ENCODE data around the gene MGAT4A.

MGAT4A gene

DNA sequence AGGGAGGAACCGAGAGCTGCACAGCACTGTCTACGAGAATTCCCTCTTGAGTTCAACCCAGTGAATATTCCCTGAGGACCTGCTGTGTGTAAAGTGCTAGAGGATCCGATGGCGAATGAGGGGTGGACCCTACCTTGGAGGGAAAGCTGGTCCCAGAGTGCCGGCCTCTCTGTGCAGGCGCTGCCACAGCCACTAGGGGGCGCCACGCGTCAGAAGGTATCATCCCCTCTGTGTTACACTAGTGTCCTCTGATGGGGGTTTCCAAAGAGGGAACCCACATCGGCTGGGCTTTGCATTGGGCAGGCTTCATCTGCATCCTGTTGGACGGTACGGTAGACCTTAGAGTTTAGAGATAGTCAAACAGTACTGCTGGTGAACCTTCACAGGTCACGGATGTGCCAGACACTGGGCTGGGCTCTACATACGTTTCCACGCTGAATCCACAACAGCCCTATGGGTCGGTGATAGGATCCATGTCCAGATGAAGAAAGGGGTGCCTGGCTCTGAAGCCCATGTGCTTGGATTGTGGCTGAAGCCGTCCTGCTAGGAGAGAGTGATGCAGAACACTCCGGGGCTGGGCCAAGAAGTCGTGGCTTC is 161.6 kb downstream of the MGAT4A start:
- TF ChIP-seq NFIC (IDR thresholded peaks at IDR 0.05): no peak
- TF ChIP-seq RAD21 (IDR thresholded peaks at IDR 0.05; ENCODE audit: low read depth): peak; percentile 61
- no peak for TF ChIP-seq ZBTB7A (IDR thresholded peaks at IDR 0.05; ENCODE audit: low read depth)
- no peak for TF ChIP-seq EGR1 (IDR thresholded peaks at IDR 0.05)
- TF ChIP-seq CREB1 (IDR thresholded peaks at IDR 0.05; ENCODE audit: low read depth): no peak
- no peak for TF ChIP-seq TCF12 (IDR thresholded peaks at IDR 0.05; ENCODE audit: low read depth)
